Neural cell (in vitro differentiated cells): Measurements from ENCODE around the gene ACYP2. TPM values are rescaled to one million over a fixed set of nuclear protein-coding genes. Genes with fewer than 3 reads are reported as not detected.

Experiments
- H2AFZ ChIP-seq: fragments of 200-600, 300-800 bp; sonication (generic), shearing (Covaris generic); 2 replicates; pipeline ENCODE4 v1.6.0; 2014; ENCODE audit warnings: low read depth, mild to moderate bottlenecking, antibody characterized with exemption, low read length, moderate library complexity
- H3F3A ChIP-seq: fragments of 200-600 bp; shearing (Covaris generic); 2 replicates; pipeline ENCODE4 v1.6.1; 2016; ENCODE audit warnings: mild to moderate bottlenecking, moderate library complexity, mixed read lengths, antibody characterized with exemption, low read length; ENCODE audit not compliant: insufficient read depth, poor library complexity, severe bottlenecking
- H3K27ac ChIP-seq: fragments of 200-600, 300-800 bp; sonication (generic), shearing (Covaris generic); 2 replicates; pipeline ENCODE4 v1.5.1; 2014; ENCODE audit warnings: mild to moderate bottlenecking, low read length, moderate library complexity
- H3K27me3 ChIP-seq: fragments of 300-800, 200-600 bp; sonication (generic), shearing (Covaris generic); 2 replicates; pipeline ENCODE4 v1.6.0; 2014; ENCODE audit warnings: mild to moderate bottlenecking, low read depth, low read length, moderate library complexity; ENCODE audit not compliant: insufficient read depth
- H3K36me3 ChIP-seq: fragments of 300-800, 200-600 bp; sonication (generic), shearing (Covaris generic); 2 replicates; pipeline ENCODE4 v1.5.1; 2014; ENCODE audit warnings: mild to moderate bottlenecking, antibody characterized with exemption, low read length, moderate library complexity; ENCODE audit not compliant: insufficient read depth
- H3K4me2 ChIP-seq: fragments of 300-800, 200-600 bp; sonication (generic), shearing (Covaris generic); 2 replicates; pipeline ENCODE4 v1.6.0; 2014; ENCODE audit warnings: mild to moderate bottlenecking, low read length
- H3K4me3 ChIP-seq: fragments of 300-800, 200-600 bp; sonication (generic), shearing (Covaris generic); 2 replicates; pipeline ENCODE4 v1.5.1; 2014; ENCODE audit warnings: mild to moderate bottlenecking, low read length, moderate library complexity
- H3K79me2 ChIP-seq: fragments of 200-600 bp; shearing (Covaris generic); replicated peaks from 2 replicates; pipeline ENCODE4 v1.6.0; 2014; ENCODE audit warnings: mild to moderate bottlenecking, low read length, moderate library complexity; ENCODE audit not compliant: insufficient read depth
- H3K9ac ChIP-seq: fragments of 300-800, 200-600 bp; sonication (generic), shearing (Covaris generic); 2 replicates; pipeline ENCODE4 v1.6.1; 2016; ENCODE audit warnings: mild to moderate bottlenecking, low read length, mixed read lengths
- H3K9me2 ChIP-seq: fragments of 200-600 bp; shearing (Covaris generic); 2 replicates; pipeline ENCODE4 v1.6.1; 2016; ENCODE audit warnings: mild to moderate bottlenecking, low read length, mixed read lengths; ENCODE audit not compliant: insufficient read depth
- H3K9me3 ChIP-seq: fragments of 200-600, 300-800 bp; sonication (generic), shearing (Covaris generic); 2 replicates; pipeline ENCODE4 v1.6.1; 2016; ENCODE audit warnings: mild to moderate bottlenecking, mixed run types, low read length, moderate library complexity, mixed read lengths
- H4K20me1 ChIP-seq: fragments of 200-600 bp; shearing (Covaris generic); 2 replicates; pipeline ENCODE4 v1.6.1; 2016; ENCODE audit warnings: mild to moderate bottlenecking, mixed run types; ENCODE audit not compliant: insufficient read depth
- CTCF ChIP-seq: fragments of 450-650 bp; IDR thresholded peaks from 2 replicates; pipeline ENCODE4 v1.5.1; 2014; ENCODE audit warnings: antibody characterized with exemption, mild to moderate bottlenecking, moderate library complexity; ENCODE audit not compliant: poor library complexity, severe bottlenecking
- EP300 ChIP-seq: fragments of 450-650 bp; conservative IDR thresholded peaks from 2 replicates; pipeline ENCODE4 v1.6.1; 2014; ENCODE audit warnings: antibody characterized with exemption, mild to moderate bottlenecking, moderate library complexity; ENCODE audit not compliant: poor library complexity, severe bottlenecking
- EZH2 ChIP-seq: fragments of 200-600, 300-800 bp; shearing (Covaris generic), sonication (generic); IDR thresholded peaks from 2 replicates; pipeline ENCODE4 v1.6.1; 2014; ENCODE audit warnings: antibody characterized with exemption, low read length, borderline replicate concordance, mild to moderate bottlenecking; ENCODE audit not compliant: insufficient read depth, poor library complexity, severe bottlenecking
- MXI1 ChIP-seq: fragments of 450-650 bp; conservative IDR thresholded peaks from 2 replicates; pipeline ENCODE4 v1.6.1; 2014; ENCODE audit warnings: antibody characterized with exemption, mild to moderate bottlenecking; ENCODE audit not compliant: poor library complexity, severe bottlenecking
- POLR2AphosphoS5 ChIP-seq: IDR thresholded peaks from 2 replicates; pipeline ENCODE4 v1.6.1; 2012
- REST ChIP-seq: IDR thresholded peaks from 2 replicates; pipeline ENCODE4 v1.6.1; 2012; ENCODE audit warnings: borderline replicate concordance
- TAF1 ChIP-seq: IDR thresholded peaks from 2 replicates; pipeline ENCODE4 v1.6.1; 2012; ENCODE audit warnings: low read depth
- polyA plus RNA-seq: library from polyadenylated mRNA; depleted of rRNA; stranded (reverse); fragments of >200 nt; gene quantifications from 2 replicates; pipeline ENCODE4 v1.2.3, GENCODE V29; 2014

Gene ACYP2
- polyA plus RNA-seq, 1 donor from 2014 or later, result 48.2 TPM

- H3K27ac ChIP-seq, result no peak overlapping the region
- TF ChIP-seq EZH2 (no peak), POLR2AphosphoS5 (no peak), TAF1 (no peak)
- no peaks in the 10 kb centered on the region for H3K9me3 ChIP-seq
- H4K20me1 ChIP-seq, result no peaks in the 10 kb centered on the region
- H3F3A ChIP-seq, result no peaks in the 10 kb centered on the region
- H3K4me2 ChIP-seq, result no peak overlapping the region
- H3K9me2 ChIP-seq, result no peaks in the 10 kb centered on the region
- H3K4me3 ChIP-seq, result no peak overlapping the region
- no peaks in the 10 kb centered on the region for H3K36me3 ChIP-seq
- H2AFZ ChIP-seq, result no peak overlapping the region
- H3K9ac ChIP-seq, result no peak overlapping the region
- H3K27me3 ChIP-seq, result no peaks in the 10 kb centered on the region
- H3K79me2 ChIP-seq, result no peaks in the 10 kb centered on the region
Observed at GRCh38 chr2:54183281-54183680, 67.9 kb downstream of the ACYP2 start.

GRCh38 chr2:54183972-54184371 lies 68.6 kb downstream of the ACYP2 start:
- no peak for TF ChIP-seq CTCF
- no peak for TF ChIP-seq POLR2AphosphoS5

GRCh38 chr2:54185105-54185504 lies 69.7 kb downstream of the ACYP2 start:
- Histone ChIP-seq H3K4me3 (no peak overlapping the region), H3F3A (no peaks in the 10 kb centered on the region), H3K27me3 (no peaks in the 10 kb centered on the region), H3K9me3 (no peaks in the 10 kb centered on the region), H2AFZ (no peak overlapping the region), H3K4me2 (no peak overlapping the region), H3K9me2 (no peaks in the 10 kb centered on the region), H3K9ac (no peak overlapping the region), H3K27ac (no peak overlapping the region), H4K20me1 (no peaks in the 10 kb centered on the region), H3K79me2 (no peaks in the 10 kb centered on the region), H3K36me3 (no peaks in the 10 kb centered on the region)
- TF ChIP-seq POLR2AphosphoS5 (no peak), TAF1 (no peak), REST (no peak), CTCF (no peak), EP300 (no peak), MXI1 (no peak), EZH2 (no peak)

More at GRCh38 chr2:54183972-54184371, 68.6 kb downstream of the ACYP2 start:
- H3K9me2 ChIP-seq, result no peaks in the 10 kb centered on the region
- no peak overlapping the region for H3K4me2 ChIP-seq
- no peak overlapping the region for H3K27ac ChIP-seq
- no peaks in the 10 kb centered on the region for H3K79me2 ChIP-seq
- H3K4me3 ChIP-seq, result no peak overlapping the region
- no peaks in the 10 kb centered on the region for H3K9me3 ChIP-seq
- no peak overlapping the region for H2AFZ ChIP-seq
- H3K36me3 ChIP-seq, result no peaks in the 10 kb centered on the region
- no peaks in the 10 kb centered on the region for H3F3A ChIP-seq
- H3K27me3 ChIP-seq, result no peaks in the 10 kb centered on the region
- no peaks in the 10 kb centered on the region for H4K20me1 ChIP-seq
- no peak overlapping the region for H3K9ac ChIP-seq
